WTC11 (cell line): ENCODE results near the gene GPR160. TPM values are rescaled to one million over a fixed set of nuclear protein-coding genes. Genes with fewer than 3 reads are reported as not detected.

Source experiments
- ATAC-seq: fragments of 200-7000 bp; cut with Tn5 transposase; 2 replicates; pipeline ENCODE4 v1.10.0; 2021; ENCODE audit warnings: mild to moderate bottlenecking, moderate library complexity
- CTCF ChIA-PET: fragments of 300-600 bp; sonication (Branson Sonifier 250); formaldehyde crosslinking; loops from one replicate; lab custom pipeline; 2021; ENCODE audit warnings: antibody characterized with exemption; lab: Charles Lee
- POLR2A ChIA-PET: fragments of 350-600 bp; sonication (Branson Sonifier 250); formaldehyde crosslinking; loops from one replicate; lab custom pipeline; 2021; ENCODE audit warnings: antibody characterized with exemption; lab: Charles Lee
- DNase-seq: peaks from one replicate; pipeline ENCODE4 v3.0.0; 2021; ENCODE audit warnings: low spot score
- H3K27ac Mint-ChIP-seq: 2 replicates; pipeline ENCODE4 v1.8.0; 2021; ENCODE audit warnings: mixed read lengths
- H3K27me3 Mint-ChIP-seq: 2 replicates; pipeline ENCODE4 v1.8.0; 2021; ENCODE audit warnings: low read depth, mild to moderate bottlenecking, moderate library complexity, mixed read lengths
- H3K36me3 Mint-ChIP-seq: 2 replicates; pipeline ENCODE4 v1.8.0; 2021; ENCODE audit warnings: mixed read lengths
- H3K4me1 Mint-ChIP-seq: 2 replicates; pipeline ENCODE4 v1.8.0; 2022; ENCODE audit warnings: mixed read lengths
- H3K4me3 Mint-ChIP-seq: 2 replicates; pipeline ENCODE4 v1.8.0; 2021; ENCODE audit warnings: mild to moderate bottlenecking, moderate library complexity, mixed read lengths
- H3K9me3 Mint-ChIP-seq: 2 replicates; pipeline ENCODE4 v1.8.0; 2021; ENCODE audit warnings: mixed read lengths
- ATF1 ChIP-seq: sonication (generic); formaldehyde crosslinking; IDR thresholded peaks from 2 replicates; pipeline ENCODE4 v1.8.1; 2023; ENCODE audit warnings: mild to moderate bottlenecking, moderate library complexity, missing genetic modification reagents
- CREB1 ChIP-seq: sonication (generic); formaldehyde crosslinking; IDR thresholded peaks from 2 replicates; pipeline ENCODE4 v1.8.0; 2023; ENCODE audit warnings: mild to moderate bottlenecking, missing genetic modification reagents
- GABPB1 ChIP-seq: sonication (generic); formaldehyde crosslinking; IDR thresholded peaks from 2 replicates; pipeline ENCODE4 v1.8.1; 2023; ENCODE audit warnings: mild to moderate bottlenecking, missing genetic modification reagents
- HMGA2 ChIP-seq: fragments of 250-450 bp; sonication (Bioruptor Pico); IDR thresholded peaks from 2 replicates; pipeline ENCODE4 v1.4.0; 2021; ENCODE audit warnings: mild to moderate bottlenecking, moderate library complexity
- NFYB ChIP-seq: sonication (generic); formaldehyde crosslinking; conservative IDR thresholded peaks from 2 replicates; pipeline ENCODE4 v1.8.0; 2022; ENCODE audit warnings: low read depth, missing genetic modification reagents
- SMAD3 ChIP-seq: sonication (generic); formaldehyde crosslinking; IDR thresholded peaks from 2 replicates; pipeline ENCODE4 v1.8.0; 2022; ENCODE audit warnings: missing genetic modification reagents, mild to moderate bottlenecking, borderline replicate concordance
- SP1 ChIP-seq: sonication (generic); formaldehyde crosslinking; conservative IDR thresholded peaks from 2 replicates; pipeline ENCODE4 v1.8.1; 2022; ENCODE audit warnings: missing genetic modification reagents
- TCF7 ChIP-seq: sonication (generic); formaldehyde crosslinking; IDR thresholded peaks from 2 replicates; pipeline ENCODE4 v1.8.0; 2022; ENCODE audit warnings: mild to moderate bottlenecking, low read depth, missing genetic modification reagents, moderate library complexity
- ZBTB21 ChIP-seq: sonication (generic); formaldehyde crosslinking; IDR thresholded peaks from 2 replicates; pipeline ENCODE4 v1.8.1; 2023; ENCODE audit warnings: mild to moderate bottlenecking, missing genetic modification reagents, borderline replicate concordance
- ZNF317 ChIP-seq: sonication (generic); formaldehyde crosslinking; IDR thresholded peaks from 2 replicates; pipeline ENCODE4 v1.8.1; 2023; ENCODE audit warnings: low read depth, mild to moderate bottlenecking, moderate library complexity, missing genetic modification reagents, borderline replicate concordance
- total RNA-seq: library from RNA; stranded (reverse); gene quantifications from 3 replicates; pipeline ENCODE4 v1.2.3, GENCODE V29; 2021
- TF ChIP-seq, protein P1 (sequence below): sonication (generic); formaldehyde crosslinking; IDR thresholded peaks from 2 replicates; pipeline ENCODE4 v1.8.0; 2023; ENCODE audit warnings: mild to moderate bottlenecking, missing genetic modification reagents
- TF ChIP-seq, protein P2 (sequence below): sonication (generic); formaldehyde crosslinking; IDR thresholded peaks from 2 replicates; pipeline ENCODE4 v1.8.1; 2023; ENCODE audit warnings: mild to moderate bottlenecking, missing genetic modification reagents
- TF ChIP-seq, protein P3 (sequence below): sonication (generic); formaldehyde crosslinking; IDR thresholded peaks from 2 replicates; pipeline ENCODE4 v1.8.1; 2023; ENCODE audit warnings: mild to moderate bottlenecking, missing genetic modification reagents, moderate library complexity

The GPR160 gene
- total RNA-seq, 1 experiment from 2014 or later = 28.9 TPM

DNA sequence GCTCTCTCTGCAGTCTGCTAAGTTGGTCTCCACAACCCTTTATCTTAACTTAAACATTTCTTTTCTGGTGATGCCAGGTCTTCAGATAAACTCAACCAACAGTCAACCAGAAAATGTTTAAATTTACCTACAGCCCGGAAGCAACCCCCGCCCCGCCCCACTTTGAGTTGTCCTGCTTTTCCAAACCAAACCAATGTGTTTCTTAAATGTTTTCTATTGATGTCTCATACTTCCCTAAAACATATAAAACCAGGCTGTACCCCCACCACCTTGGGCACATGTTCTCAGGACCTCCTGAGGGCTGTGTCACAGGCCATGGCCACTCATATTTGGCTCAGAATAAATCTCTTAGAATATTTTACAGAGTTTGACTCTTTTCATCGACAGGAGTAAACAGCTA is 13.2 kb upstream of the GPR160 start (continued):
- TF ChIP-seq, protein P1, sequence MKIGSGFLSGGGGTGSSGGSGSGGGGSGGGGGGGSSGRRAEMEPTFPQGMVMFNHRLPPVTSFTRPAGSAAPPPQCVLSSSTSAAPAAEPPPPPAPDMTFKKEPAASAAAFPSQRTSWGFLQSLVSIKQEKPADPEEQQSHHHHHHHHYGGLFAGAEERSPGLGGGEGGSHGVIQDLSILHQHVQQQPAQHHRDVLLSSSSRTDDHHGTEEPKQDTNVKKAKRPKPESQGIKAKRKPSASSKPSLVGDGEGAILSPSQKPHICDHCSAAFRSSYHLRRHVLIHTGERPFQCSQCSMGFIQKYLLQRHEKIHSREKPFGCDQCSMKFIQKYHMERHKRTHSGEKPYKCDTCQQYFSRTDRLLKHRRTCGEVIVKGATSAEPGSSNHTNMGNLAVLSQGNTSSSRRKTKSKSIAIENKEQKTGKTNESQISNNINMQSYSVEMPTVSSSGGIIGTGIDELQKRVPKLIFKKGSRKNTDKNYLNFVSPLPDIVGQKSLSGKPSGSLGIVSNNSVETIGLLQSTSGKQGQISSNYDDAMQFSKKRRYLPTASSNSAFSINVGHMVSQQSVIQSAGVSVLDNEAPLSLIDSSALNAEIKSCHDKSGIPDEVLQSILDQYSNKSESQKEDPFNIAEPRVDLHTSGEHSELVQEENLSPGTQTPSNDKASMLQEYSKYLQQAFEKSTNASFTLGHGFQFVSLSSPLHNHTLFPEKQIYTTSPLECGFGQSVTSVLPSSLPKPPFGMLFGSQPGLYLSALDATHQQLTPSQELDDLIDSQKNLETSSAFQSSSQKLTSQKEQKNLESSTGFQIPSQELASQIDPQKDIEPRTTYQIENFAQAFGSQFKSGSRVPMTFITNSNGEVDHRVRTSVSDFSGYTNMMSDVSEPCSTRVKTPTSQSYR (CRISPR knock-in tag) = no peak
- no peak for TF ChIP-seq SMAD3 (CRISPR knock-in tag)
- no peak for TF ChIP-seq SP1 (CRISPR knock-in tag)

DNA sequence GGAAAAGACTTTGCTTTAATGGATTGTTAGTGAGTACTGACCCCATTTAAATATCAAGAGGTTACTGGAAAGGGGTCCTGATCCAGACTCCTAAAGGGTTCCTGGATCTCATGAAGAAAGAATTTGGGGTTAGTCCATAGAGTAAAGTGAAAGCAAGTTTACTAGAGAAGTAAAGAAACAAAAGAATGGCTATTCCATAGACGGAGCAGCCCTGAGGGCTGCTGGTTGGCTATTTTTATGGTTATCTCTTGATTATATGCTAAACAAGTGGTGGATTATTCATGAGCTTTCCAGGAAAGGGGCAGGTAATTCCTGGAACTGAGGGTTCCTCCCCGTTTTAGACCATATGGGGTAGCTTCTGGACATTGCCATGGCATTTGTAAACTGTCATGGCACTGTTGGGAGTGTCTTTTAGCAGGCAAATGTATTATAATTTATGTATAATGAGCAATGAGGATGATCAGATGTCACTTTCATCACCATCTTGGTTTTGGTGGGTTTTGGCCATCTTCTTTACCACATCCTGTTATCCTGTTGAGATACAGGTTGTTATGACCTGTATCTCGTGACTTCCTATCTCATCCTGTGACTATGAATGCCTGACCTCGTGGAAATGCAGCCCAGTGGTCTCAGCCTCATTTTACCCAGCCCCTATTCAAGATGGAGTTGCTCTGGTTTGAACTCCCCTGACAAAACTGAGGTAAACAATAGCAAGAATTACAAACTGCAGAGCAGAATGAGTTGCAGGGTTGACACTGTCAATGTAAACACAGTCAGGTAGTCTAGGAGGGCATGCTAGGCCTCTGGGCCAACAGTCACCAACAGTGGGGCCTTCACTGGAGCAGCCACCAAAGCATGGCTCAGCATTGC is 10.3 kb upstream of the GPR160 start:
- no peaks in the 10 kb centered on the region for H3K9me3 Mint-ChIP-seq
- CTCF ChIA-PET = no interaction called here
- H3K4me3 Mint-ChIP-seq = no peak overlapping the region
- H3K27me3 Mint-ChIP-seq = no peaks in the 10 kb centered on the region
- TF ChIP-seq GABPB1 (no peak), CREB1 (CRISPR knock-in tag) (no peak), ZBTB21 (CRISPR knock-in tag) (no peak)
- TF ChIP-seq, protein P2, sequence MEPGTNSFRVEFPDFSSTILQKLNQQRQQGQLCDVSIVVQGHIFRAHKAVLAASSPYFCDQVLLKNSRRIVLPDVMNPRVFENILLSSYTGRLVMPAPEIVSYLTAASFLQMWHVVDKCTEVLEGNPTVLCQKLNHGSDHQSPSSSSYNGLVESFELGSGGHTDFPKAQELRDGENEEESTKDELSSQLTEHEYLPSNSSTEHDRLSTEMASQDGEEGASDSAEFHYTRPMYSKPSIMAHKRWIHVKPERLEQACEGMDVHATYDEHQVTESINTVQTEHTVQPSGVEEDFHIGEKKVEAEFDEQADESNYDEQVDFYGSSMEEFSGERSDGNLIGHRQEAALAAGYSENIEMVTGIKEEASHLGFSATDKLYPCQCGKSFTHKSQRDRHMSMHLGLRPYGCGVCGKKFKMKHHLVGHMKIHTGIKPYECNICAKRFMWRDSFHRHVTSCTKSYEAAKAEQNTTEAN = no peak
- TF ChIP-seq, all 79 proteins: peak for 0
- no peak for DNase-seq
- no peak for ATAC-seq
- POLR2A ChIA-PET = no interaction called here
- Mint-ChIP-seq H3K4me1 (peaks cover 3% of the 10 kb centered on the region; the same call in 1 of the 2 replicates), H3K36me3 (no peaks in the 10 kb centered on the region), H3K27ac (peak overlapping the region; percentile 43; the same call in 1 of the 2 replicates)

DNA sequence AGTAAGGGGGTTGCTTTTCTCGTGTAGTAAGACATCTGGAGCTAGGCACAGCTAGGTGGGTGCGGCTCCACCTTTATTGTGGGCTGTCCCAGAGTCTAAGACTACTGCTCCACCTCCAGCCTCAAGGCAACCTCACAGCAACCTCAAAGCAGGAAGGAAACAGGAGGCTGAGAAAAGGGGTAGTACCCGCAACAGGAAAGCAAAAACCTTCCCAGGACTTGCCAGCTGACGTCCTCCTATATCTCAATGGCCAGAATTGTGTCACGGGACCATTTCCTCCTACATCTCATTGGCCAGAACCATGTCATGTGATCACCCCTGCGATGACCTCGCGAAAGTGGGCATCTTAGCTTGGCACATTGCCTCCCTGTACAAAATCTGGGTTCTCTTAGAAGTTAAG is 4.3 kb upstream of the GPR160 start:
- TF ChIP-seq ZNF317 (CRISPR knock-in tag) (no peak), TCF7 (CRISPR knock-in tag) (no peak), NFYB (CRISPR knock-in tag) (peak; percentile 77), GABPB1 (no peak), ATF1 (CRISPR knock-in tag) (no peak), HMGA2 (CRISPR knock-in tag) (no peak)
- TF ChIP-seq, protein P1 (CRISPR knock-in tag) = no peak
- TF ChIP-seq, protein P3, sequence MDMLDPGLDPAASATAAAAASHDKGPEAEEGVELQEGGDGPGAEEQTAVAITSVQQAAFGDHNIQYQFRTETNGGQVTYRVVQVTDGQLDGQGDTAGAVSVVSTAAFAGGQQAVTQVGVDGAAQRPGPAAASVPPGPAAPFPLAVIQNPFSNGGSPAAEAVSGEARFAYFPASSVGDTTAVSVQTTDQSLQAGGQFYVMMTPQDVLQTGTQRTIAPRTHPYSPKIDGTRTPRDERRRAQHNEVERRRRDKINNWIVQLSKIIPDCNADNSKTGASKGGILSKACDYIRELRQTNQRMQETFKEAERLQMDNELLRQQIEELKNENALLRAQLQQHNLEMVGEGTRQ (CRISPR knock-in tag) = peak; percentile 80
- Mint-ChIP-seq H3K27me3 (no peaks in the 10 kb centered on the region), H3K36me3 (no peaks in the 10 kb centered on the region), H3K4me3 (no peak overlapping the region), H3K9me3 (no peaks in the 10 kb centered on the region), H3K27ac (no peak overlapping the region), H3K4me1 (peaks cover 6% of the 10 kb centered on the region; the same call in 1 of the 2 replicates)
- POLR2A ChIA-PET = no interaction called here
- ATAC-seq = no peak
- no peak for DNase-seq
- CTCF ChIA-PET = interaction anchor here (1.2 kb wide), 1 partner anchor 13 kb away, joined by 3 read pairs; no protein-coding TSS in a partner anchor
